Activated T-cell treated with anti-CD3 and anti-CD28 coated beads, Interleukin-2, amount 50 U/mL, for 72 hours (primary cell): ENCODE data around the gene JPT1. TPM values are rescaled to one million over a fixed set of nuclear protein-coding genes. Genes with fewer than 3 reads are reported as not detected.
"Not testable (repeated sequence)": the region's sequence is repeated elsewhere in the genome, so short reads cannot be mapped to it uniquely, and the experiment has no call there.

Experiments used
- ATAC-seq, 2 donors: fragments of 150-1000 bp; cut with Tn5 transposase; replicated peaks in 1 of 2; 2 replicates each; pipeline ENCODE4 v1.10.0; 2021; ENCODE audit warnings: moderate library complexity in 2 of 2, mild to moderate bottlenecking in 1 of 2
- DNase-seq, 2 donors: peaks; one replicate each; pipeline ENCODE4 v3.0.0; 2021 to 2022; ENCODE audit warnings: mixed read lengths in 1 of 2
- H3K27ac Mint-ChIP-seq: one replicate; pipeline ENCODE4 v1.8.0; 2022; ENCODE audit warnings: mild to moderate bottlenecking, moderate library complexity, mixed read lengths
- H3K27me3 Mint-ChIP-seq: one replicate; pipeline ENCODE4 v1.8.0; 2022; ENCODE audit warnings: low read depth, mixed read lengths
- H3K36me3 Mint-ChIP-seq, 2 donors: one replicate each; pipeline ENCODE4 v1.8.0; 2022; ENCODE audit warnings: mixed read lengths in 2 of 2, mild to moderate bottlenecking in 1 of 2; ENCODE audit not compliant: insufficient read depth in 2 of 2
- H3K4me1 Mint-ChIP-seq: one replicate; pipeline ENCODE4 v1.8.0; 2022; ENCODE audit warnings: low read depth, mixed read lengths
- H3K4me3 Mint-ChIP-seq, 2 donors: one replicate each; pipeline ENCODE4 v1.8.0; 2022; ENCODE audit warnings: mild to moderate bottlenecking in 2 of 2, mixed read lengths in 2 of 2, moderate library complexity in 2 of 2
- H3K9me3 Mint-ChIP-seq, 2 donors: one replicate each; pipeline ENCODE4 v1.8.0; 2022; ENCODE audit warnings: mixed read lengths in 2 of 2
- total RNA-seq, 2 donors: library from RNA; stranded (reverse); gene quantifications; one replicate each; pipeline ENCODE4 v1.2.3, GENCODE V29; 2022

Gene JPT1
- total RNA-seq, 2 donors from 2014 or later: 162 to 188 TPM

- Mint-ChIP-seq H3K9me3 (no peaks in the 10 kb centered on the region), H3K4me3 (peak overlapping the region in 1 of 2 donors; percentile 29), H3K27ac (no peak overlapping the region), H3K4me1 (peaks cover 50% of the 10 kb centered on the region), H3K36me3 (peaks cover 9 to 38% of the 10 kb centered on the region in 2 donors), H3K27me3 (no peaks in the 10 kb centered on the region)
- DNase-seq (no peak), ATAC-seq (no peak)
These were observed 22.3 kb upstream of the JPT1 start for GRCh38 chr17:75176625-75177024.

GRCh38 chr17:75174996-75175395 is 20.7 kb upstream of the JPT1 start:
- Mint-ChIP-seq H3K27me3 (no peaks in the 10 kb centered on the region), H3K27ac (peak overlapping the region; percentile 13), H3K4me3 (no peak overlapping the region), H3K36me3 (peaks cover 7 to 28% of the 10 kb centered on the region in 2 donors), H3K4me1 (peaks cover 36% of the 10 kb centered on the region), H3K9me3 (no peaks in the 10 kb centered on the region)
- ATAC-seq (no peak), DNase-seq (no peak)

DNA sequence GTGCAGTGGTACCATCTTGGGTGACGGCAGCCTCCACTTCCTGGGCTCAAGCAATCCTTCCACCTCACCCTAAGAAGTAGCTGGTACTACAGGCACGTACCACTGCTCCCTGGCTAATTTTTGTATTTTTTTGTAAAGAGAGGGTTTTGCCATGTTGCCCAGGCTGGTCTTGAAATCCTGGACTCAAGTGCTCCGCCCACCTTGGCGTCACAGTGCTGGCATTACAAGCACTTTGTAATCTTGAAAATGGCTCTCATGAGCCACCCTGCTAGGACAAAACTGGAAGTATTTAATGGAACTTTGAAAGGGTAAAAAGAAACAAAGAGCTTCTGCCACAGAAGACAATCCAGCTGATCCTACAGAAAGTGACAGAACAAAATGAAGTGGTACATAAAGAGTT is 19.2 kb upstream of the JPT1 start:
- H3K27ac Mint-ChIP-seq: peak overlapping the region; percentile 13
- no peak overlapping the region for H3K4me3 Mint-ChIP-seq
- peaks cover 7 to 26% of the 10 kb centered on the region in 2 donors for H3K36me3 Mint-ChIP-seq
- H3K27me3 Mint-ChIP-seq: no peaks in the 10 kb centered on the region
- peaks cover 25% of the 10 kb centered on the region for H3K4me1 Mint-ChIP-seq
- DNase-seq (no peak), ATAC-seq (no peak)
- no peaks in the 10 kb centered on the region for H3K9me3 Mint-ChIP-seq

DNA sequence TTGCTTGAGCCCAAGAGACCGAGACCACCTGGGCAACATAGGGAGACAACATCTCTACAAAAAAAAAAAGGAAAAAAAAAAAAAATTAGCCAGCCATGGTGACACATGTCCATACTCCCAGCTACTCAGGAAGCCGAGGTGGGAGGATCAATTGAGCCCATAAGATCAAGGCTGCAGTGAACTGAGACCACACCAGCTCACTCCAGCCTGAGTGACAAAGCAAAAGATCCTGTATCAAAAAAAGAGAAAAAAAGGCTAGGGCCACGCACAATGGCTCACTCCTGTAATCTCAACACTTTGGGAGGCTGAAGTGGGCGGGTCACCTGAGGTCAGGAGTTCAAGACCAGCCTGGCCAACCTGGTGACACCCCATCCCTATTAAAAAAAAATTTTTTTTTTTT is 14.7 kb upstream of the JPT1 start:
- Mint-ChIP-seq H3K27me3 (no peaks in the 10 kb centered on the region), H3K4me1 (peaks cover 20% of the 10 kb centered on the region), H3K36me3 (peaks cover 6 to 26% of the 10 kb centered on the region in 2 donors), H3K4me3 (no peak overlapping the region), H3K27ac (no peak overlapping the region), H3K9me3 (no peaks in the 10 kb centered on the region)
- no peak for DNase-seq
- ATAC-seq: no peak

DNA sequence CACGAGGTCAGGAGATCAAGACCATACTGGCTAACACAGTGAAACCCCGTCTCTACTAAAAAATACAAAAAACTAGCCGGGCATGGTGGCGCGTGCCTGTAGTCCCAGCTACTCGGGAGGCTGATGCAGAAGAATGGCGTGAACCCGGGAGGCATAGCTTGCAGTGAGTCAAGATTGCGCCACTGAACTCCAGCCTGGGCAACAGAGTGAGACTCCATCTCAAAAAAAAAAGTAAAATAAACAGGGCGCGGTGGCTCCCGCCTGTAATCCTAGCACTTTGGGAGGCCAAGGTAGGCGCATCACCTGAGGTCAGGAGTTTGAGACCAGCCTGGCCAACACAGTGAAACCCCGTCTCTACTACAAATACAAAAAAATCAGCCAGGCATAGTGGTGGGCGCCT is 10.3 kb upstream of the JPT1 start:
- H3K27me3 Mint-ChIP-seq, ATAC-seq, H3K4me1 Mint-ChIP-seq, DNase-seq, H3K9me3 Mint-ChIP-seq, H3K4me3 Mint-ChIP-seq, H3K27ac Mint-ChIP-seq: not testable (repeated sequence)
- peaks cover 2 to 17% of the 10 kb centered on the region in 2 donors for H3K36me3 Mint-ChIP-seq

DNA sequence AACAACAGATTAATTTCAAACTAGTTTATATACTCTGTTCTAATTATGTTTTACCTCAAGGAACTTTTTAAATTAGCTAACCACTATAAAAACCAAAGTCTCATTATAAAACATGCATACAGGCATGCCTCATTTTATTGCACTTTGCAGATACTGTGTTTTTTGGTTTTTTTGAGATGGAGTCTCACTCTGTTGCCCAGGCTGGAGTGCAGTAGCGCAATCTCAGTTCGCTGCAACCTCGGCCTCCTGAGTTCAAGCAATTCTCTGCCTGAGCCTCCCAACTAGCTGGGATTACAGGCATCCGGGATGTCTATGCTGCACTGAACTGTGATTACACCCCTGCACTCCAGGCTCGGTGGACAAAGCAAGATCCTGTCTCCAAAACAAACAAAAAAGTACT is 8.8 kb upstream of the JPT1 start:
- peaks cover 2 to 12% of the 10 kb centered on the region in 2 donors for H3K36me3 Mint-ChIP-seq
- H3K27me3 Mint-ChIP-seq: no peaks in the 10 kb centered on the region
- no peak overlapping the region for H3K4me3 Mint-ChIP-seq
- no peak overlapping the region for H3K27ac Mint-ChIP-seq
- DNase-seq (no peak), ATAC-seq (no peak)
- H3K4me1 Mint-ChIP-seq: no peaks in the 10 kb centered on the region
- no peaks in the 10 kb centered on the region for H3K9me3 Mint-ChIP-seq

- Mint-ChIP-seq H3K4me3 (no peak overlapping the region), H3K27ac (no peak overlapping the region), H3K27me3 (no peaks in the 10 kb centered on the region), H3K9me3 (no peaks in the 10 kb centered on the region), H3K36me3 (no peaks in the 10 kb centered on the region), H3K4me1 (peaks cover 11% of the 10 kb centered on the region)
- ATAC-seq: no peak
- no peak for DNase-seq
These were observed 5.9 kb upstream of the JPT1 start for GRCh38 chr17:75160211-75160610.

GRCh38 chr17:75159196-75160031 is 5.1 kb upstream of the JPT1 start:
- Mint-ChIP-seq H3K27ac (no peak overlapping the region), H3K9me3 (no peaks in the 10 kb centered on the region), H3K36me3 (no peaks in the 10 kb centered on the region), H3K4me3 (no peak overlapping the region), H3K27me3 (no peaks in the 10 kb centered on the region), H3K4me1 (peaks cover 19% of the 10 kb centered on the region)
- ATAC-seq (no peak), DNase-seq (no peak)

DNA sequence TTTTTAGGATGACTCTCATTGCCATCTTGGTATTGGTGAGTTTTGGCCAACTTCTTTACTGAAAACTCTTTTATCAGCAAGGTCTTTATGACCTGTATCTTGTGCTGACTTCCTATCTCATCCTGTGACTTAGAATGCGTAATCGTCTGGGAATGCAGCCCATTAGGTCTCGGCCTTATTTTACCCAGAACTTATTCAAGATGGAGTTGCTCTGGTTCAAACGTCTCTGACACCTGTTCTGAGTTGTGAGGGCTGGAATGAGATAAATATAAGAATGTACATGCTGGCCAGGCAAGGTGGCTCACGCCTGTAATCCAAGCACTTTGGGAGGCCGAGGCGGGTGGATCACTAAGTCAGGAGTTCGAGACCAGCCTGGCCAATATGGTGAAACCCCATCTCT is 4.2 kb upstream of the JPT1 start:
- DNase-seq, H3K36me3 Mint-ChIP-seq: not testable (repeated sequence)

DNA sequence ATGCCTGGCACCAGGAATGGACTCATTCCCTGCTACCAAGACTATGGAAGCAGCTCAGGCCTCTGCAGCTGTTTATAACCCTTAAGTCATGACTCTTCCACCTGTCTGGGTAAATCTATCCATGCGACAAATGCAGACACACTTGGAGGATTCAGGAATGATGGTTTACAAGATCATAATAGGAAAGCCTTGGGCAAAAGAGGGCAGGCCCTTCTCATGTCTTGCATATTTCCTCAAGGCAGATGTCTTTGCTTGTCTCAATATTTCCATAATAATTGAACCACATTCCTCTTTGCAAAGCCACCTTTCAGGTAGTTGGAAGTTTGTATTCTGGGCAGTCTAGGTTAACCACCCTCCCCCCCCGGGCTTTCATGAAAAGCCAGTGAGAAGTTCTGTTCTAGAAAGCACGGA is 884 bp upstream of the JPT1 start:
- Mint-ChIP-seq H3K27me3 (no peaks in the 10 kb centered on the region), H3K4me1 (peaks cover 46% of the 10 kb centered on the region), H3K36me3 (peaks cover 4 to 6% of the 10 kb centered on the region in 2 donors), H3K9me3 (no peaks in the 10 kb centered on the region), H3K4me3 (peak overlapping the region; percentile 1 to 88), H3K27ac (no peak overlapping the region)
- ATAC-seq: no peak
- no peak for DNase-seq

More for the DNA sequence above, 4.2 kb upstream of the JPT1 start:
- not testable (repeated sequence) for ATAC-seq, H3K27ac Mint-ChIP-seq, H3K4me3 Mint-ChIP-seq, H3K27me3 Mint-ChIP-seq, H3K9me3 Mint-ChIP-seq
- H3K4me1 Mint-ChIP-seq: peaks cover 20% of the 10 kb centered on the region

DNA sequence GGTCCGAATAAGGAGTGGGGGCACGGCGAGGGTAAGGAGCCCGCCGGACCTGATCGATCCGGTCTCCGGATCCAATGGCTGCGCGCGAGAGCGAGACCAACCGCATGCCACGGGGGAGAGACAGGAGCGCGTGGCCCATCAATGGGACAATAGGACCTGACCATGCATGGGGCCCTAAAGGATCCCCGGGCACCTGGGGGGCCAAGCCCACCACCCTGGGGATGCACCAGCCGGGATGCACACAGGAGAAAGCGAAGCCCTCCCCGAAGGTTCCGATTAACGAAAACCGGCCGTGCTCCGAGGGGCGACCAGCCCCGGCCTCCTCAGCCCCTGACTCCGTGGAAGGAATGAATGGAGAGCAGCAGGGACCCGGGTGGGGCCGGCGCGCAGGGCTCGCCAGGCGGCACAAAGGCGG is 525 bp downstream of the JPT1 start:
- ATAC-seq (peak; percentile 2 to 10), DNase-seq (peak; percentile 29 to 46)
- no peaks in the 10 kb centered on the region for H3K9me3 Mint-ChIP-seq
- H3K27ac Mint-ChIP-seq: peak overlapping the region; percentile 89
- no peaks in the 10 kb centered on the region for H3K27me3 Mint-ChIP-seq
- peaks cover 5 to 8% of the 10 kb centered on the region in 2 donors for H3K36me3 Mint-ChIP-seq
- H3K4me3 Mint-ChIP-seq: peak overlapping the region; percentile 95 to 96
- peaks cover 55% of the 10 kb centered on the region for H3K4me1 Mint-ChIP-seq

GRCh38 chr17:75152922-75153779 is 1.2 kb downstream of the JPT1 start:
- Mint-ChIP-seq H3K9me3 (no peaks in the 10 kb centered on the region), H3K4me1 (peaks cover 62% of the 10 kb centered on the region), H3K4me3 (peak overlapping the region; percentile 95 to 96), H3K27ac (peak overlapping the region; percentile 89), H3K27me3 (no peaks in the 10 kb centered on the region), H3K36me3 (peaks cover 5 to 10% of the 10 kb centered on the region in 2 donors)
- ATAC-seq (no peak), DNase-seq (peak; percentile 33 to 46)

DNA sequence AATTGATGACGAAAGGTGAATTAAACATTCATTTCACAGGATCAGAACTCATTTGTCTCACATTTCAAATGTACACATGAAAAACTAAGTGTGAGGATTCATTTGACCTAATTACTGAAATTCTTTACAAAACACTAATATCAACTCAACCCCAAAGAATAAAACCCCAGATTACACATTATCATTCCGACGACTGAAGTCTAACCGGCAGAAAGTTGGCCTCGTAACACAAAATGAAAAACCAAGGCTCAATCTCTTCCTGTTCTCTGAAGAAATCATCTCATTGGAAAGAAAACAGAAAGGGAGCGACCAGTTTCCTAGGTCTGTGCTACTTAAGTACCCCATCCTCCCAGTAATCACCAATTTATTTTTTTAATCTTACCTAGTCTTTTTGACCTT is 1.8 kb downstream of the JPT1 start:
- Mint-ChIP-seq H3K9me3 (no peaks in the 10 kb centered on the region), H3K4me1 (peaks cover 63% of the 10 kb centered on the region), H3K27me3 (no peaks in the 10 kb centered on the region), H3K27ac (peak overlapping the region; percentile 89), H3K4me3 (peak overlapping the region; percentile 95 to 96), H3K36me3 (peaks cover 7 to 10% of the 10 kb centered on the region in 2 donors)
- DNase-seq: no peak
- ATAC-seq: no peak
